Activated naive CD4-positive, alpha-beta T cell treated with anti-CD3 and anti-CD28 coated beads, Interleukin-2, amount 10 ng/mL, durations not matched to agents 7 days and 5 days (primary cell): Measurements from ENCODE around the gene CLK2.
A peak's percentile ranks its signal among the peaks of the same experiment; 100 is the strongest.

Source experiments
- CTCF ChIA-PET: fragments of 350-600 bp; sonication (Branson Sonifier 250); formaldehyde crosslinking; loops from one replicate; lab custom pipeline; 2021; ENCODE audit warnings: antibody characterized with exemption; lab: Charles Lee
- DNase-seq: peaks from one replicate; pipeline ENCODE4 v3.0.0-alpha.2; 2020
- H3K27ac Mint-ChIP-seq: one replicate; pipeline ENCODE4 v1.8.0; 2021; ENCODE audit warnings: mild to moderate bottlenecking, moderate library complexity, mixed read lengths
- H3K27me3 Mint-ChIP-seq: one replicate; pipeline ENCODE4 v1.8.0; 2021; ENCODE audit warnings: mild to moderate bottlenecking, mixed read lengths
- H3K36me3 Mint-ChIP-seq: one replicate; pipeline ENCODE4 v1.8.0; 2021; ENCODE audit warnings: mixed read lengths
- H3K4me1 Mint-ChIP-seq: one replicate; pipeline ENCODE4 v1.8.0; 2021; ENCODE audit warnings: mixed read lengths
- H3K4me3 Mint-ChIP-seq: one replicate; pipeline ENCODE4 v1.8.0; 2021; ENCODE audit warnings: mild to moderate bottlenecking, moderate library complexity, mixed read lengths
- H3K9me3 Mint-ChIP-seq: one replicate; pipeline ENCODE4 v1.8.0; 2021; ENCODE audit warnings: mixed read lengths

CLK2 gene

GRCh38 chr1:155268630-155269029, 4.7 kb downstream of the CLK2 start:
- DNase-seq = no peak
- Mint-ChIP-seq H3K9me3 (no peaks in the 10 kb centered on the region), H3K27ac (no peak overlapping the region), H3K27me3 (no peaks in the 10 kb centered on the region), H3K4me1 (peaks cover 40% of the 10 kb centered on the region), H3K4me3 (no peak overlapping the region), H3K36me3 (peaks cover 79% of the 10 kb centered on the region)
- CTCF ChIA-PET = interaction anchor here (1.9 kb wide), 1 partner anchor 18 kb away, joined by 4 read pairs; no protein-coding TSS in a partner anchor

DNA sequence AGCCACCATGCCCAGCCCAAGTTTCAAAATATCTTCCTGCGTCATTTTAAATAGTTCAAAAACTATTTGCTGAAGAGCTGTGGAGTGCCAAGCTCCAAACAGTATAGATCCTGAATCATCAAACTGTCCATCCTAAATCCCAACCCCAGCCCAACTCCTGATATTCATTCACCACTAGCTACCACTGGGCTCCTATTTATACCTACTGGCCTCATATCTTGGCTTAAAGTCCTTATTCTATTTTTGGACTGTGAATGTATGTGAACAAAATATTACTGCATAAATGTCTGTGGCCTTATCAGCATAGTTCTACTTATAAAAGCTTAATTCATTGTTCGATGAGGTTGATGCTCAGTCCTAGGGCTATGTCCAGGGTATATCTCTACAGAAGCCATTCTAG, 5.9 kb downstream of the CLK2 start:
- Mint-ChIP-seq H3K27me3 (no peaks in the 10 kb centered on the region), H3K4me3 (no peak overlapping the region), H3K4me1 (peaks cover 43% of the 10 kb centered on the region), H3K36me3 (peaks cover 82% of the 10 kb centered on the region), H3K27ac (no peak overlapping the region), H3K9me3 (no peaks in the 10 kb centered on the region)
- CTCF ChIA-PET = interaction anchor here (0.8 to 3.0 kb wide), 3 partner anchors 11 to 56 kb away, joined by 3 to 27 read pairs (median 5); no protein-coding TSS in a partner anchor
- DNase-seq = no peak

GRCh38 chr1:155266553-155266952, 6.8 kb downstream of the CLK2 start:
- Mint-ChIP-seq H3K27me3 (no peaks in the 10 kb centered on the region), H3K36me3 (peaks cover 83% of the 10 kb centered on the region), H3K4me3 (no peak overlapping the region), H3K4me1 (peaks cover 42% of the 10 kb centered on the region), H3K9me3 (no peaks in the 10 kb centered on the region), H3K27ac (no peak overlapping the region)
- DNase-seq = no peak
- CTCF ChIA-PET = interaction anchor here (0.8 to 3.0 kb wide), 3 partner anchors 12 to 57 kb away, joined by 3 to 27 read pairs (median 5); no protein-coding TSS in a partner anchor

- Mint-ChIP-seq H3K4me3 (peak overlapping the region; percentile 96), H3K9me3 (no peaks in the 10 kb centered on the region), H3K36me3 (peaks cover 77% of the 10 kb centered on the region), H3K27me3 (no peaks in the 10 kb centered on the region), H3K27ac (peak overlapping the region; percentile 93), H3K4me1 (peaks cover 48% of the 10 kb centered on the region)
- no peak for DNase-seq
- CTCF ChIA-PET = interaction anchor here (0.8 to 1.3 kb wide), 3 partner anchors 9 to 12 kb away, joined by 3 to 6 read pairs (median 5); no protein-coding TSS in a partner anchor
These were observed 10.2 kb downstream of the CLK2 start for GRCh38 chr1:155263067-155263466.

GRCh38 chr1:155261852-155262673, 11.2 kb downstream of the CLK2 start, which contains the start of gene SCAMP3:
Gene SCAMP3, minus strand, starts transcription at chr1:155262360. Its CDS starts 209 bp downstream, at chr1:155262151.
- Mint-ChIP-seq H3K4me1 (peaks cover 49% of the 10 kb centered on the region), H3K27me3 (no peaks in the 10 kb centered on the region), H3K27ac (peak within 1 kb of the TSS; percentile 93), H3K36me3 (peaks cover 74% of the 10 kb centered on the region), H3K9me3 (no peaks in the 10 kb centered on the region), H3K4me3 (peak within 1 kb of the TSS; percentile 96)
- DNase-seq = peak; percentile 93
- CTCF ChIA-PET = interaction anchor here (0.6 to 5.2 kb wide), 6 partner anchors 12 to 79 kb away, joined by 3 to 57 read pairs (median 4); partner anchors contain the start of gene THBS3

DNA sequence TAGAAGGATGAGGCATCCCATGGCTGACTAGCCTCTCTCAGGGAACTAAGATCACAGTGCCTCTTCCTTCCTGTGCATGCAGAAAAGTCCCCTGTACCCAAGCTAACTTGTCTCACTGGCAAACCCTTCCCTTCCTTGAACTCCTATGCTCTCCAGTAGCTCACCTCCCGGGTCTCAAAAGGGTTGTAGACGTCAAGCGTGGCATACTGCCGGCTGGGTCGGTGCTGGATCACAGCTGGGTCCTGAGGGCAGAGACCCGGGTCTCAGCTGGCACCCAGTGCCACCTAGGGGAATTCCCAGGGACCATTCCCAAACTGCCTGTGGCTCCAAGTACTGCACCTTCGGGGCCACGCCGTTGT, 11.8 kb downstream of the CLK2 start:
- DNase-seq = peak; percentile 39
- H3K4me3 Mint-ChIP-seq = peak overlapping the region; percentile 96
- H3K27me3 Mint-ChIP-seq = no peaks in the 10 kb centered on the region
- CTCF ChIA-PET = interaction anchor here (0.6 to 5.2 kb wide), 7 partner anchors 11 to 80 kb away, joined by 3 to 57 read pairs (median 4); partner anchors contain the start of gene THBS3
- peaks cover 54% of the 10 kb centered on the region for H3K4me1 Mint-ChIP-seq
- H3K27ac Mint-ChIP-seq = peak overlapping the region; percentile 93
- no peaks in the 10 kb centered on the region for H3K9me3 Mint-ChIP-seq
- H3K36me3 Mint-ChIP-seq = peaks cover 73% of the 10 kb centered on the region

GRCh38 chr1:155260276-155260675, 13.0 kb downstream of the CLK2 start:
- CTCF ChIA-PET = interaction anchor here (0.6 to 5.2 kb wide), 4 partner anchors 10 to 63 kb away, joined by 3 to 57 read pairs (median 5); no protein-coding TSS in a partner anchor
- no peaks in the 10 kb centered on the region for H3K9me3 Mint-ChIP-seq
- H3K4me3 Mint-ChIP-seq = peak overlapping the region; percentile 96
- DNase-seq = no peak
- peaks cover 60% of the 10 kb centered on the region for H3K4me1 Mint-ChIP-seq
- H3K27ac Mint-ChIP-seq = peak overlapping the region; percentile 72
- peaks cover 66% of the 10 kb centered on the region for H3K36me3 Mint-ChIP-seq
- no peaks in the 10 kb centered on the region for H3K27me3 Mint-ChIP-seq

DNA sequence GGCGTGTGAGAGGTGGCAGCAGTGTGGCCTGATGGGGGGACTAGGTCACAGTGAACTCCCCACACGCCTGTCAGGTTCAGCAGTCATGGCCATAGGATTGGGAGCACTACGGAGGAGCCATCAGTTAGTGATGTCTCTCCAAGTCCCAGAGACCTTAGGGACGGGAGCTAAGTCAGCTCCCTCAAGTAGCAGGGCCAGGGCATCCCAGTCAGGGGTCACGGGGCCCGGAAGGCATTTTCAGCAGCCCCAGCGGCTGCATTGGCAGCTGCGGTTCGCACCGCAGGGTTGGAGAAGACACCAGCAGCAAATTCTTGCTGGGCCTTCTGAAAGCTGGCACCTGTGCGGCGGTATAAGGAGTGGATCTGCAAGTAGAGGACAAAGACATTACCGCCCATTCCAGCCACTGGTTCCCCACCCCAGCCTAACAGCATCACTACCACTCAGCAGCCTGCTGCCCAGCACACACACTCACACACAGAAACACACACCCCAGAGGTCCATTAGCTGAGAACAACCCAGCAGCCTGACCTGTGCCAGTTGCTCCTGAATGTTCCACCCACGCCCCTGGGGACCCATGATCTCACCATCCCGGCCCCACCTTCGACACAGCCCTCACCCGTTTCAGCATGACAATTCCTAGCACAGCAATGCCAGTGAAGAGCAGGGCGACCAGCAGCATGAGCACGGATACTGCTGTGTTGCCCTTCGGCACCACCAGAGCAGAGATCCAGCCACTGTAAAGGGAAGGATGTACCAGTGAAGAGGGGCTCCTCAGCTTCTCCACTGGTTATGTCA, 17.0 kb downstream of the CLK2 start:
- Mint-ChIP-seq H3K9me3 (no peaks in the 10 kb centered on the region), H3K4me1 (peaks cover 50% of the 10 kb centered on the region), H3K4me3 (peak overlapping the region; percentile 79), H3K27me3 (no peaks in the 10 kb centered on the region), H3K36me3 (peaks cover 31% of the 10 kb centered on the region), H3K27ac (no peak overlapping the region)
- CTCF ChIA-PET = interaction anchor here (1.1 to 1.6 kb wide), 3 partner anchors 16 to 67 kb away, joined by 3 to 6 read pairs (median 4); partner anchors contain the start of gene CLK2
- no peak for DNase-seq

GRCh38 chr1:155255243-155256007, 17.9 kb downstream of the CLK2 start, which contains the start of gene ENTREP3:
Gene ENTREP3, minus strand, starts transcription at chr1:155255483. Its CDS starts 606 bp downstream, at chr1:155254877.
- no peaks in the 10 kb centered on the region for H3K27me3 Mint-ChIP-seq
- H3K27ac Mint-ChIP-seq = peak within 1 kb of the TSS; percentile 68
- no peaks in the 10 kb centered on the region for H3K9me3 Mint-ChIP-seq
- peak; percentile 88 for DNase-seq
- peak within 1 kb of the TSS; percentile 79 for H3K4me3 Mint-ChIP-seq
- peaks cover 24% of the 10 kb centered on the region for H3K36me3 Mint-ChIP-seq
- H3K4me1 Mint-ChIP-seq = peaks cover 50% of the 10 kb centered on the region
- CTCF ChIA-PET = interaction anchor here (1.1 to 1.6 kb wide), 3 partner anchors 17 to 68 kb away, joined by 3 to 6 read pairs (median 4); partner anchors contain the start of gene CLK2

DNA sequence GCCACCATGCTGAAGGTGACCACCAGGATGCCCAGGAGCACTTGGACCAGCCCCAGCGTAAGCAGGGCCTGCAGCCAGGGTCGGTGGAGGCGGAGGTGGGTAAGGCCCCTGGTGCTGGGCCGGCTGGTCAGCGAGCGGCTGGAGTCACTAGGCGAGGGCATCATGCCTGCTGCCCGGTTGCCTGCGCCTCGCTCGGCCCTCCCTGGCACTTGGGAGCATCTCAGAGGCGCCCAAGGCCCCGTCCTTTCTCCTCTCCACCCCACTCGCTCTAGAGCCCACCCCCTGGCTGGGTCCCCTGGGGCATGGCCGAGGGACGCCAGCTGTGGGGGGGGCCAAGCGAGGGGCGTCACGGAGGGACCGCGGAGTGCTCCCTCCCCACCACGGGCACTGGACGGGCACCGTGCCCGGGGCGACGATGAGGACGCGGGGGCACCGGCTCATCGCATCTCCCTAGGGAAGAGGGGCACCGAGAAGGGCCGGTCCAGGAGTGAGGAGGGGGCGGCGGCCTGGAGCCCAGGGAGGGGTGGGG, 18.5 kb downstream of the CLK2 start:
- no peak overlapping the region for H3K27ac Mint-ChIP-seq

GRCh38 chr1:155254228-155254713, 19.0 kb downstream of the CLK2 start:
- H3K9me3 Mint-ChIP-seq = no peaks in the 10 kb centered on the region
- peak overlapping the region; percentile 68 for H3K27ac Mint-ChIP-seq
- CTCF ChIA-PET = no interaction called here
- no peaks in the 10 kb centered on the region for H3K27me3 Mint-ChIP-seq
- peaks cover 45% of the 10 kb centered on the region for H3K4me1 Mint-ChIP-seq
- H3K36me3 Mint-ChIP-seq = peaks cover 19% of the 10 kb centered on the region
- H3K4me3 Mint-ChIP-seq = peak overlapping the region; percentile 79
- DNase-seq = no peak

More for the DNA sequence above, 18.5 kb downstream of the CLK2 start:
- Mint-ChIP-seq H3K9me3 (no peaks in the 10 kb centered on the region), H3K4me3 (peak overlapping the region; percentile 79), H3K27me3 (no peaks in the 10 kb centered on the region), H3K4me1 (peaks cover 49% of the 10 kb centered on the region), H3K36me3 (peaks cover 19% of the 10 kb centered on the region)
- no peak for DNase-seq
- CTCF ChIA-PET = no interaction called here

DNA sequence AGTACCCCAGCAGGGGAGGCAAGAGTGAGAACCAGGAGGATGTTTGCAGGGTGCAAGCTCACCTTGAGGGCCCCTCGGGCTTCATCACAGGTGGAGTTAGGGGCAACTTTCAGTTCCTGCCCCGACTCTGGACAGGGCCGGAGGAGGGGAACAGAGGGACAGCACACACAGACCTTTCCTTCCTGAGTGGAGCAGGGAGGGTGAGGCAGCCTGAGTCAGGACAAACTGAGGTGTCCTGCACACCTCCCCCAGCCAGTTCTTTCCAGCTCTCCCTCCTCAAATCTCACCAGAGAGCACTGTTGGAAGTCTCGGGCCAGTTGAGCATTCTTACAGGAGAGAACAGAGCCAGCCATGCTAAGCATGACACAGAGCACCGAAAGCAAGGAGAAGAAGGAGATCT, 19.5 kb downstream of the CLK2 start:
- H3K27me3 Mint-ChIP-seq = no peaks in the 10 kb centered on the region
- no peak overlapping the region for H3K27ac Mint-ChIP-seq
- H3K9me3 Mint-ChIP-seq = no peaks in the 10 kb centered on the region
- H3K36me3 Mint-ChIP-seq = peaks cover 19% of the 10 kb centered on the region
- H3K4me1 Mint-ChIP-seq = peaks cover 45% of the 10 kb centered on the region
- DNase-seq = no peak
- peak overlapping the region; percentile 79 for H3K4me3 Mint-ChIP-seq
- CTCF ChIA-PET = no interaction called here

DNA sequence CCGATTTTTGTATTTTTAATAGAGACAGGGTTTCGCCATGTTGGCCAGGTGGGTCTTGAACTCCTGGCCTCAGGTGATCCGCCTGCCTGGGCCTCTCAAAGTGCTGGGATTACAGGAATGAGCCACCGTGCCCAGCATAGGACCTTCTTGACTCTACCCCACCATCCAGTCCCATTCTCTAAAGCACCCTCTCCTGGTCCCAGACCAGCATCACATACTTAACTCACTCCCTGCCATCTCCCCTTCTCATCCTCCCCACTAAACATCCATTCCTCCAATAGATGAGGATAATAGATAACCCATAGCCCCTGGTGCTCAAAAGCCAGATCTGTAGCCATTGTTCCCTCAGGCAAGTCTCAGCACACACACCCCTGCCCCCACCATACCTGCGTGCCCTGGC, 20.1 kb downstream of the CLK2 start:
- Mint-ChIP-seq H3K4me1 (peaks cover 45% of the 10 kb centered on the region), H3K4me3 (peak overlapping the region; percentile 79), H3K36me3 (peaks cover 14% of the 10 kb centered on the region), H3K27me3 (no peaks in the 10 kb centered on the region), H3K9me3 (no peaks in the 10 kb centered on the region), H3K27ac (no peak overlapping the region)
- no peak for DNase-seq
- CTCF ChIA-PET = interaction anchor here (3.5 to 5.8 kb wide), 2 partner anchors 27 to 71 kb away, joined by 26 to 138 read pairs; partner anchors contain the start of gene RUSC1
